Fibroblast of skin of right quadriceps (primary cell): Measurements from ENCODE around the gene ZNF544.
"Not testable (repeated sequence)": the region's sequence is repeated elsewhere in the genome, so short reads cannot be mapped to it uniquely, and the experiment has no call there.

Experiments
- DNase-seq: peaks from one replicate; pipeline ENCODE4 v3.0.0-alpha.2; 2013

The ZNF544 gene

DNA sequence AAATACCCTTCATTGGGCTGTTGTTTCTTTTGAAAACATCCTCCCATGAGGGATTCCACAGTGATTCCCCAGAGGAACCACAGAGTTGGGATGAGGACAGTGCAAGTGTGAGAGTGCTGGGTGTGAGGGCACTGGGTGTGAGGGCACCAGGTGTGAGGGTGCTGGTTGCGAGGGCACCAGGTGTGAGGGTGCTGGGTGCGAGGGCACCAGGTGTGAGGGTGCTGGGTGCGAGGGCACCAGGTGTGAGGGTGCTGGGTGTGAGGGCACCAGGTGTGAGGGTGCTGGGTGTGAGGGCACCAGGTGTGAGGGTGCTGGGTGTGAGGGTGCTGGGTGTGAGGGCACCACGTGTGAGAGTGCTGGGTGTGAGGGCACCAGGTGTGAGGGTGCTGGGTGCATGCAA lies 29.5 kb downstream of the ZNF544 start:
- not testable (repeated sequence) for DNase-seq

DNA sequence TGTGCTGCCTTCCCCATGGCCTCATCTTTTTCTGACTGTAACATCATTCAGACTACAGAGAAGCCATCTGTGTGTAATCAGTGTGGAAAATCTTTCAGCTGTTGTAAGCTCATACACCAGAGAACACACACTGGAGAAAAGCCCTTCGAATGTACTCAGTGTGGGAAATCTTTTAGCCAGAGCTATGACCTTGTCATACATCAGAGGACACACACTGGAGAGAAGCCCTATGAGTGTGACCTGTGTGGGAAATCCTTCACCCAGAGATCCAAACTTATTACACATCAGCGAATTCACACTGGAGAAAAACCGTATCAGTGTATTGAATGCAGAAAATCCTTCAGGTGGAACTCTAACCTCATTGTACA lies 32.9 kb downstream of the ZNF544 start:
- no peak for DNase-seq

DNA sequence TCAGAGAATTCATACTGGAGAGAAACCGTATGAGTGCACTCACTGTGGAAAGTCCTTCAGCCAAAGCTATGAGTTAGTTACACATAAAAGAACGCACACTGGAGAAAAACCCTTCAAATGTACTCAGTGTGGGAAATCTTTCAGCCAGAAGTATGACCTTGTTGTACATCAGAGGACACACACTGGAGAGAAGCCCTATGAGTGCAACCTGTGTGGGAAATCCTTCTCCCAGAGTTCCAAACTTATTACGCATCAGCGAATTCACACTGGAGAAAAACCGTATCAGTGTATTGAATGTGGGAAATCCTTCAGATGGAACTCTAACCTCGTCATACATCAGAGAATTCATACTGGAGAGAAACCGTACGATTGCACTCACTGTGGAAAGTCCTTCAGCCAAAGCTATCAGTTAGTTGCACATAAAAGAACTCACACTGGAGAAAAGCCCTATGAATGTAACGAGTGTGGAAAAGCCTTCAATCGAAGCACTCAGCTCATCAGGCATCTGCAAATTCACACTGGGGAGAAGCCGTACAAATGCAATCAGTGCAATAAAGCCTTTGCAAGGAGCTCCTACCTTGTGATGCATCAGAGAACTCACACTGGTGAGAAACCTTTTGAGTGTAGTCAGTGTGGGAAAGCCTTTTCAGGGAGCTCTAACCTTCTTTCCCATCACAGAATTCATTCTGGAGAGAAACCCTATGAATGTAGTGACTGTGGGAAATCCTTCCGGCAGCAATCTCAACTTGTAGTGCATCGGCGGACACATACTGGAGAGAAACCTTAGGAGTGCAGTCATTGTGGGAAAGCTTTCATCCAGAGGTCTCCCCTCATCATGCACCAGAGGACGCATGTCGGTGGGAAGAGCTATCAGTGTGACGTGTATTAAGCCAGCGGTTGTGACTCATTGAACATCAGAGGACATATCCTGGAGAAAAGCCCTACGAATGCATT lies 33.5 kb downstream of the ZNF544 start:
- DNase-seq = peak; percentile 17

DNA sequence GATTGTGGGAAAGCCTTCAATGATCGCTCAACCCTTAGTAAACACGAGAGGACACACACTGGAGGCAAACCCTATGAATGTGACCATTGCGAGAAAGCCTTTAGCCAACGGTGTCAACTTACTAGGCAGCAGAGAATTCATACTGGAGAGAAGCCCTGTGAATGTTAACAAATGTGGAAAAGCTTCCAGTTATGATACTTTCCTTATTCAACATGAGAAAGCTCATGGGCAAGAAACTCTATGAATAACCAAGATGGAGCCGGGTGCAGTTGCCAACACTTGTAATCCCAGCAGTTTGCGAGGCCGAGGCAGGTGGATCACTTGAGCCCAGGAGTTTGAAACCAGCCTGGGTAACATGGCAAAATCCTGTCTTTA lies 34.2 kb downstream of the ZNF544 start:
- no peak for DNase-seq

DNA sequence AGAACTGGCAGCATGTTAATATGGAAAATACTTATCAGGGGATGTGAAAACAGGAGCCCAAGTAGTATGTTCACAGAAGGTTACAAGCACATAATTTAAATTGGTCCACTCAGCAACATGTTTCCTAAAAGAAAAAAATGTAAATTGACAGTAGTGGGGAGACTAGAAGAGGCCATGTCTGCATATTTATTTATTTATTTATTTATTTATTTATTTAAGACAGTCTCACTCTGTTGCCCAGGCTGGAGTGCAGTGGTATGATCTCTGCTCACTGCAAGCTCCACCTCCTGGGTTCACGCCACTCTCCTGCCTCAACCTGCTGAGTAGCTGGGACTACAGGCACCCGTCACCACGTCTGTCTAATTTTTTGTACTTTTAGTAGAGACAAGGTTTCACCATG lies 36.4 kb downstream of the ZNF544 start:
- no peak for DNase-seq

DNA sequence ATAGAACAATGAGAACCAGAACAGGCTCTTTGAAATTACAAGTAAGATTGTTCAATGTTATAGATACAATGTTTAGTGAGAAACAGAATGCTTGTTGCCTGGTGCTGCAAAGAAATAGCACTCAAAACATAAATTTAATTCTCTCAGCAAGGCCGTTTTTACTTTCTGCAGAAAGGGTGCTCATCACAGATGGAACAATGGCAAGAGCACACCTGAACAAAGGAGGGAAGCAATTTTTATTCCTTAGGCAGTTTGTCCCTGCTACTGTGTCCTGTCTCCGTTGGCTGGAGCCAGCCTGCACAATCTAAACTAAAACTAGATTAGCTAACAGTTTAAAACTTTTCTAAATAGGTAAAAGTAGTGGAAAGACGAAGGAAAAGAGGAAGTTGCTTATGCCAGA lies 39.6 kb downstream of the ZNF544 start:
- no peak for DNase-seq

DNA sequence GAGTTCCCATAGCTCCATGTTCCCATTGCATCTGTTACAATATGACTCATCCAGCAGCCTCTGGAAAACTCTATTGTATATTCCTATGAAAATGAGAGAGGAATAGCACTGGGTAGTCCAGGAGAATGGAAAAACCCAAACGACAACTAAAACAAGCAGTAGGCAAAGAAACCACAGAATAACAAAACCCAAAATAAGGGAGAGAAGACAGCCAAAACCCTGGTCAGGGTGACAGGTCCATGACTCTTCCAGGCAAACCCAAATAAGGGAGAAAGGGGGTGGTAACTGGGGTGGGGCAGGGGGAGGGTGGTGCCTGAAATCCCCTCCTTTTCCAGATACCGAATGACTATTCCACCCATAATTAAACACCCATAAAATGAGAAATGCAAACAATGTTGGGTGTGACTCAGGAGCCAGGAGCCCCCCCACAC lies 46.1 kb downstream of the ZNF544 start:
- no peak for DNase-seq

DNA sequence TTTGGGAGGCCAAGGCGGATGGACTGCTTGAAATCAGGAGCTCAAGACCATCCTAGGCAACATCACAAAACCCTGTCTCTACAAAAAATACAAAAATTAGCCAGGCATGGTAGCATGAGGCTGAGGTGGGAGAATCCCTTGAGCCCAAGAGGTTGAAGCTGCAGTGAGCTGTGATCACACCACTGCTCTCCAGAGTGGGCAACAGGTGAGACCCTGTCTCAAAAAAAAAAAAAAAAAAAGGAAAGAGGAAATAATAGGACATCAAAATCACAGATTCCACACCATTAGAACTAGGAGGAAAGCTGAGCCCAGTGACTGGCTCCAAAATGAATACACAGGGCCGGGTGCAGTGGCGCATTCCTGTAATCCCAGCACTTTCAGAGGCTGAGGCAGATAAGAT lies 46.9 kb downstream of the ZNF544 start:
- DNase-seq = no peak

DNA sequence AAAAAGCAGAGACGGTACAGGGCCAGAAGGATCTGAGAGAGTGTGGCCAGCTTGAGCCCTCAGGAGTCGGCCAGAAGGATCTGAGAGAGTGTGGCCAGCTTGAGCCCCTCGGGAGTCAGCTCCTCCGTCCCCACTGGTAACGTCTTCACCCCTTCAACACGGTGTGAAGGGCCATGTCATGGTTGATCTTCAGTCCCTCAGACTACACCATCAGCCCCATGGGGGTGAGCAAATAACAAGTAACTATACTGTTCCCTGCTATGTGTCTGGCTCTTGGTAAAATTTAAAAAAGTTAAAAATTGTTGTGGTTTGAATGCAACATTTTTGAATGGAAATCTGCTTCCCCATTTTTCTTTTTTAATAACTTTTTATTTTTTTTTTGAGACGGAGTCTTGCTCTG lies 48.5 kb downstream of the ZNF544 start:
- DNase-seq = no peak

DNA sequence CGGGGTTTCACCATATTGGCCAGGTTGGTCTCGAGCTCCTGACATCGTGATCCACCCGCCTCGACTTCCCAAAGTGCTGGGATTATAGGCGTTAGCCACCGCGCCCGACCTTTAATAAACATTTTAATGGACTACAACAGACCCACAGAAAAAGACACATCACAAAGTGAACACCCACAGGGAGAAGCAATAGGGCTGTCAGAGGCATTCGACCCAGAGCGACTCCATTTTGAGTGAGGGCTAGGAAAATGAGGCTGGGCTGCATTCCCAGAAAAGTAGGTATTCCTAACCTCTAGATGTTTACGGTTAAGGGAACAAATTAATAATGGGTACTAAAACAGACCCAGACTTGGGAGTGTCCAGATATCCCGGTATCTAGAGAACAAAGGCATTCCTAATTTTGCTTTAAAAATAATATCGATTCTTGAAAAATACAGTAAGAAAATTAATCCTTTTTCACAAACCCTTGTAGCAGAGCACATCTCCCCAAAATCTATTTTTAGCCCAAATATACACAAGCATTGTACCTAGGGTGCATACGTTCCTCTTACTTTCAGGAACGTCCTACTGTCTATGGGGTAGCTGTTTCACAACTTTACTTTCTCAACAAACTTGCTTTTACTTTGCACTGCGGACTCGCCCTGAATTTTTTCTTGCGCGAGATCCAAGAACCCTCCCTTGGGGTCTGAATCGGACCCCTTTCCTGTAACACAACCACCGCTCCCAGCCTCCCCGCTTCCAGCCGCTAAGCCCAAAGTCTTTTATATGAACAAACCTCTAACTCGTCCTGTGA lies 49.2 kb downstream of the ZNF544 start:
- DNase-seq = no peak

DNA sequence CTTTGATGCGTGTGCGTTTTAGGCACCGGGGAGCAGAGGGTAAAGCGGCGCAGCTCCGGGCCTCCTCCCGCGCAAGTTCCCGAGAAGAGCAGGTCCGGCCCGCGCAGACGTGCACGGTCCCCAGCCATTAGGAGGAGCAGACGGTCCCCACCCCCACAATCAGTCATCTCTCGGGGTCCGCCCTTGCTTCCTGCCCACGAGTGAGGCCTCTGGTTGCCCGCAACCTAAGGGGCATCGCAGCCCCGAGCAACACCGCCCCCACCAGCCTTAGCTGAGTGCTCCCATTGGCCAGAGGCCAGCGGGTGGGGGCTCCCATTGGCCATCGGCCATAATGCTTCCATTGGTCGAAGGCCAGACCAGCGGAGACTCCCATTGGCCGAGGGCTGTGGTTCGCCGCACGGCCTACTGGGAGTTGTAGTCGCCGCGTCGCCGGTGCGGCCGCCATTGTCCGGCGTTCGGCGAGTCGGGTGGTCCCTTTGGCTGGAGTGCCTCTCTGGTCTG lies 49.9 kb downstream of the ZNF544 start, which contains the start of gene ZNF8:
TSS of gene ZNF8 (plus strand) at position 415 of the 501 bp plus-strand sequence. CDS start 127 bp downstream, outside the sequence.
- DNase-seq = peak; percentile 99

DNA sequence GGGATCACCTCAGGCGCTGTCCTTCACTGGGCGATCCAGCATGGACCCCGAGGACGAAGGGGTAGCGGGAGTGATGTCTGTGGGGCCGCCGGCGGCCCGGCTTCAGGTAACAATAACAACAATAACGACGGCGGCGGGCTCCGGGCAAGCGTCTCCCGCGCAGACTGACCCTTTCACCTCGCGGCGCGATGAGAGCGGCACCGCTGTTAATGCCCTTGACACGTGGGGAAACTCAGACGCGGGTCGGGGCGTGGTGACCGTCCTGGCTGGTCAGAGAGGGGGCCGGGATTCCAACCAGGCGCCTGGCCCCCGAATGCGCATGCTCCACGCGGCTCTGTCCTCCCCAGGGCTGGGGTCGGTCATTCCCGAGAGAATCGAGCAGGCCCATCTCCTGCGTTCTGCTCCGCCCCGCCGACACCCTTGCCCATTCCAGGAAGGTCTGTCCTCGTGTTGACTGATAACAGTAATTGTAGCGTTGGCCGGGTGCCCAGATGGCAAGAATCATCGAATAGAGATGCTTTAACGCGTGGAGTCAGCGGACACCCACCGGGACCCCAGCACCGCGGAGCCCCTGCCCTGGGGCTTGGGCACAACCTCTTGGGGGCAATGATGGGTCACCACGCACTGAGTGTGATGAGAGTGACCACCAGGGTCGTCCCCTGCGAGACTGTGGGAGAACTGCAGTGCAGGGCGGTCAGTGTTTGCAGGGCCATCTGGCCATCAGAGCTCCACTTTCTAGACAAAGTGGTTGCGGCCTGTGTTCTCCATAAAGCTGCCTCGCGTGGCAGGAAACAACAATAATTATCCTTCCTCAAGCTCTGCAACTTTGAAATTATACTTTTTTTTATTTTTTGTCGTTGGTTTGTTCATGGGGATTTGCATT lies 50.6 kb downstream of the ZNF544 start:
- peak; percentile 67 for DNase-seq

DNA sequence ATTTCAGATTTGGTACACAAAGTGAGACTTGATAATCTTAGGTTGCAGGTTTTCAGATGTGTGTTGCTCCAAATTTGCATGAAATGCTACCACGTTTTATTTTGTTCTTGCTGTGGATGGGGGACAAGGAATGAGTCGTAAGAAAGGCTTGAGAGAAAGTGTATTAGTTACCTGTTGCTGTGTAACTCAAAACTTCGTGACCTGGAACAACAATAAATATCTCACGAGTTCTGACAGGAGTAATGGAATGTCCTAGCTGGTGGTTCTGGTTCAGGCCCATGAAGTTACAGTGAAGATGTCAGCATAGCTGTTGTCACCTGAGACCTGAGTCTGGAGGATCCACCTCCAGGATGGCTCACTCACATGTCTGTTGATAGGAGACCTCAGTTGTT lies 51.2 kb downstream of the ZNF544 start:
- no peak for DNase-seq

DNA sequence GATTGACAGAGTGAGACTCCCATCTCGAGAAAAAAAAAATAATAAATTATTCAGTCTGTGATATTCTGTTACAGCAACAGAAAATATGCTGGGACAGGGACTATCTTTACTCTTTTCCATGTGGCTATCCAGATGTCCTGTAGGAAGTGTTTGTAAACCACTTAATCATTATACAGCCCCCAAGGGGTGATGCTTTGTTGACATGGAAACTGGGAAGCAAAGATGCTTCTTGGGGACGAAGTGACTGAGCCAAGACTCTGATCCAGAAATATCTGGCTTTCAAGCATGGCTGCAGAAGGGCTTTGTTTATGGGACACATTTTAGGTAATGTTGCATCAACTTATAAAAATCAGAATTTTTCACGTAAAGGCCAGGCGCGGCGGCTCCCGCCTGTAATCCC lies 55.5 kb downstream of the ZNF544 start:
- DNase-seq = no peak

DNA sequence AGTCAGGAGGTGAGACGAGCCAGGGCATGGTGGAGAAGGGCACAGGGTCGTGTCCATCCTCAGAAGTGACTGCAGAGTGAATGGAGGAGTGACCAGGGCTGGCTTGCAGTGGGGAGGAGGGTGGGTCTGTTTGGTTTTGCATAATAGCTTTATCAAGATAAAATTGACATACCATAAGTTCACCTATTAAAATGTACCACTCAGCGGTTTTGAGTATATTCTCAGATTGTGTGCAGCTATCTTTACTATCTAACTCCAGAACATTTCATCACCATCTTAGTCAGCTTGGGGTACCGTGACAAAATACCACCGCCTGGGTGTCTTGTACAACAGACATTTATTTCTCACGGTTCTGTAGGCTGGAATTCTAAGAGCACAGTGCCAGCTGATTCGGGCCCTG lies 63.2 kb downstream of the ZNF544 start:
- no peak for DNase-seq

DNA sequence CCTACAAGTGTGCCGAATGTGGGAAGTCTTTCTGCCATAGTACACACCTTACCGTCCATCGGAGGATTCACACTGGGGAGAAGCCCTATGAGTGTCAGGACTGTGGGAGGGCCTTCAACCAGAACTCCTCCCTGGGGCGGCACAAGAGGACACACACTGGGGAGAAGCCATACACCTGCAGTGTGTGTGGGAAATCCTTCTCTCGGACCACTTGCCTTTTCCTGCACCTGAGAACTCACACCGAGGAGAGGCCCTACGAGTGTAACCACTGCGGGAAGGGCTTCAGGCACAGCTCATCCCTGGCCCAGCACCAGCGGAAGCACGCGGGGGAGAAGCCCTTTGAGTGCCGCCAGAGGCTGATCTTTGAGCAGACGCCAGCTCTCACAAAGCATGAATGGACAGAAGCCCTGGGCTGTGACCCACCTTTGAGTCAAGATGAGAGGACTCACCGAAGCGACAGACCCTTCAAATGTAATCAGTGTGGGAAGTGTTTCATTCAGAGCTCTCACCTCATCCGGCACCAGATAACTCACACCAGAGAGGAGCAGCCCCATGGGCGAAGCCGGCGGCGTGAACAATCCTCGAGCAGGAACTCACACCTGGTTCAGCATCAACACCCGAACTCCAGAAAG lies 66.1 kb downstream of the ZNF544 start:
- no peak for DNase-seq

DNA sequence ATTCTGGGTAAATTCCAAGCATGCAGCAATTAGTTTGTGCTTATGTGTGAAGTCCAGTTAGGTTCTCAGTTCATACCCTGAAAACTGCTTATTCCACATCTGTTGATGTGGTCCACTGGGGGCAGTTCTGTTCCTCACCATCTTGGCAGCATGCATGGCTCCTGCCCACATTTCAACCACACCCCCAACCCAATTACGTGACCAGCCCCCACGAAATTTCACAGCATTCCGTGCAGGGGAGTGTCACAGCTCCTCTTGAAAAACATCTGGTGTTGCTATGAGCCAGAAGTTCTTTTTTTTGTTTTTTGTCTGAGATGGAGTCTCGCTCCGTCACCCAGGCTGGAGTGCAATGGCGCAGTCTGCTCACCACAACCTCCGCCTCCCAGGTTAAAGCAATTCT lies 67.4 kb downstream of the ZNF544 start:
- no peak for DNase-seq

DNA sequence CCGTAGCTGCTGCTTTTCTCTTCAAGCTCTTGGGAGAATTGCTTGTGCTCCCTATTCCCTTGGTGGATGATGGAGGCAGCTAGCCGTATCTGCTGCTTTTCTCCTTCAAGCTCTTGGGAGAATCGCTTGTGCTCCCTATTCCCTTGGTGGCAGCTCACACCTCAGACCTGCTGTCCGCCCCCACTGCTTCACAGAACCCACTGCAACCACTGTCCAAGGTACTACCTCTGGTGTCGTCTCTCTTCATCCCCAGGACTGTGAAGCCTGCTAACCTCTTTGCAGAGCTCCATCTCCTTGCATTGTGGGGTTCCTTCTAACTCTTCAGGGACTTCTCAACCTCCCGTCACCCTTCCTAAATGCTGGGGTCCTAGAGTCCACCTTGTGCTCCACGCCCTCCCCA lies 71.9 kb downstream of the ZNF544 start:
- no peak for DNase-seq

DNA sequence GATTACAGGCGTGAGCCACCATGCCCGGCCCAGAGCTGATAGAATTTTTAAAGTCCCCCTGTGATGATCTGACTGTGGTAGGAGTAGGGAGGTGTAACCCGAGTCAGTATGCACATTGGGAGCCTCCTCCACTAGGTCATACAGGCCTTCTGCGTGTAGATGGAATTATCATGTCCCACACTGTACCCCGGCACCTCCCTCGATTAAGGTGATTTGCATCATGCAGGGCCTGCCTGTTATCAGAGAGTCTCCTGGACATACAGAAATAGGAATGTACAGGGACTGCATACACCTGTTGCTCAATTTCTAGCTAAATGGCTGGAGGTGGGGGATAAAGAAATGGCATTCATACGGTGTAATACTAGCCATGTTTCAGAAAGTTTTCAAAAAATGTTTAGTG lies 75.5 kb downstream of the ZNF544 start:
- DNase-seq = no peak

DNA sequence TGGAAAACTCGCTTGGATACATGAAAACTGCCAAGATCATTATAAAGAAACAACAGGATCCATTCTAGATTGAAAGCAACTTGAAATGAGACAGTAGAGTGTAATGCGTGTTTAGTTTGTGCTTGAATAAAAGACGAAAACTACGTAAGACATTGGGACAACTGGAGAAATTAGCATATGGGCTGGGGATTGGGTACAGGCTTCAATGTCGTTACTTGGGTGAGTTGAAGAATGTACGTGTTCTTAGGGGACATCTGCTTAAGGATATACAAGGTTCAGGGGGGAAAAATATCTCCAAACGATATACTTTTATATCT lies 76.0 kb downstream of the ZNF544 start:
- peak; percentile 7 for DNase-seq

DNA sequence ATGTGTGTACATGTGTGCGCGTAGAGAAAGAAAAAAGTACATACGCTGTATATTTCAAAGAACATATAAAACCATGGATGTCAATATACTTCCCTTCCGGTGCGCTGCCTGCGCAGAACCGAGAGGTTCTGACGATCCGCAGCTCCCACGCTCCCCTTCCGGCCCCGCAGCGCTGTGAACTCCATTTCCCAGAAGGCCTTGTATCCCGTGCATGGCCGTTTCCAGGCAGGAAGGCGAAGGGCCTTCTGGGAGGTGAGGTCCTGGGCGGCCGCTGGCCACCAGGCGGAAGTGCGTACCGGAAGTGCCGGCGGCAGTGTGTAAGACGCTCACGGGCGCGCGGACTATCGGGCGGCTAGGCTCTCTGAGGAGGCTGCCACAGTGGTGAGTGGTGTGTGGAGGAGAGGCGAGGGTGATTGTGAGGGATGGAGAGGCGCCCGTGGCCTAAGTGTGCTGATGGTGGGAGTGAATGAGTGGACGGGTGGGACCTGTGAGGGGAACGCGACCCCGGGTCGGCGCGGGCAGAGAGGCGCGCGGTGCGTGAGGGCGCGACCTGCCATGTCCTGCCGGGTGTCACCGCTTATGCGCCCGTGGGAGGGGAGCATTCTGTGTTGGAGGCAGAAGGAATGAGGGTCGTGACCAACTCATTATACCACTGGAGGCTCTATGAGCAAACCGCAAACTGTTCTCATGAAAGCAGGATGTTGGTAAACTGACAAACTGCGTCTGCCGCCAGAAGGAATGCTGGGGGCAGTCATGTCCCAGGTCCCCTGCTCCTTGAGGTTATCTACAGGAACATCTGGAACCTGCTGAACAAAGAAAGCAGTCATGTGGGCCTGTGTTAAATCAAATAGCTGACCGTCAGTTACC lies 76.6 kb downstream of the ZNF544 start, which contains the start of gene ERVK3-1:
TSS of gene ERVK3-1 (plus strand) at position 313 of the 867 bp plus-strand sequence. CDS start 6,792 bp downstream, outside the sequence.
- peak; percentile 96 for DNase-seq
